K562 (cell line): Measurements from ENCODE around the gene PTCH2. TPM values are rescaled to one million over a fixed set of nuclear protein-coding genes. Genes with fewer than 3 reads are reported as not detected.

Experiments
- ARHGAP35 ChIP-seq: fragments of 450-650 bp; IDR thresholded peaks from 2 replicates; pipeline ENCODE4 v1.6.1; 2018; ENCODE audit not compliant: partially characterized antibody
- ARID3B ChIP-seq: fragments of 250-450 bp; sonication (Bioruptor Pico); IDR thresholded peaks from 2 replicates; pipeline ENCODE4 v1.4.0; 2020; ENCODE audit warnings: borderline replicate concordance
- CBX8 ChIP-seq: fragments of 200-600 bp; sonication (generic); IDR thresholded peaks from 2 replicates; pipeline ENCODE4 v1.6.1; 2012; ENCODE audit warnings: borderline replicate concordance, mixed run types, low read depth, mild to moderate bottlenecking, moderate library complexity, mixed read lengths, low read length, control low read depth, inconsistent platforms; ENCODE audit not compliant: poor library complexity, severe bottlenecking; ENCODE audit errors: extremely low read depth
- EWSR1 ChIP-seq: fragments of 450-650 bp; IDR thresholded peaks from 2 replicates; pipeline ENCODE4 v1.6.1; 2018; ENCODE audit warnings: borderline replicate concordance, mild to moderate bottlenecking, low read depth, moderate library complexity; ENCODE audit not compliant: partially characterized antibody
- EZH2 ChIP-seq: IDR thresholded peaks from 2 replicates; pipeline ENCODE4 v1.6.1; 2012; ENCODE audit warnings: low read depth, mild to moderate bottlenecking, inconsistent platforms, low read length, borderline replicate concordance
- FOXK1 ChIP-seq: sonication (generic); formaldehyde crosslinking; IDR thresholded peaks from 2 replicates; pipeline ENCODE4 v1.8.0; 2022; ENCODE audit warnings: missing genetic modification reagents, mild to moderate bottlenecking, borderline replicate concordance
- FOXK2 ChIP-seq, 2 experiments: fragments of 450-650 bp; IDR thresholded peaks in 1 of 2; conservative IDR thresholded peaks in 1 of 2; 2 replicates each; pipeline ENCODE4 v1.6.1; 2016; ENCODE audit warnings: low read depth in 2 of 2, mild to moderate bottlenecking in 1 of 2
- GTF2F1 ChIP-seq: IDR thresholded peaks from 2 replicates; pipeline ENCODE4 v1.6.1; 2011; ENCODE audit warnings: low read depth, low read length, improper control_type of control experiment
- NR1H2 ChIP-seq: sonication (generic); formaldehyde crosslinking; IDR thresholded peaks from 2 replicates; pipeline ENCODE4 v1.4.0; 2020; ENCODE audit warnings: mild to moderate bottlenecking, missing genetic modification reagents
- NR2C2 ChIP-seq, 2 experiments: fragments of 200-800 bp in 1 of 2; sonication (Bioruptor generic) in 1 of 2; sonication (generic) in 1 of 2; formaldehyde crosslinking in 1 of 2; IDR thresholded peaks; 2 replicates each; pipeline versions ENCODE4 v1.6.1 to v1.8.0; 2016 to 2022; ENCODE audit warnings: mild to moderate bottlenecking in 1 of 2, missing compliant biosample characterization in 1 of 2, missing genetic modification characterization in 1 of 2, missing genetic modification reagents in 1 of 2
- SIN3B ChIP-seq: fragments of 450-650 bp; IDR thresholded peaks from 2 replicates; pipeline ENCODE4 v1.6.1; 2017; ENCODE audit warnings: low read depth, mild to moderate bottlenecking, moderate library complexity
- TAF15 ChIP-seq: fragments of 200-400 bp; formaldehyde crosslinking; IDR thresholded peaks from 2 replicates; pipeline ENCODE4 v1.6.1; 2017; ENCODE audit warnings: mild to moderate bottlenecking, low read depth, low read length, moderate library complexity
- U2AF1 ChIP-seq: fragments of 200-400 bp; formaldehyde crosslinking; optimal IDR thresholded peaks from 2 replicates; pipeline ENCODE3; 2017; ENCODE audit warnings: mild to moderate bottlenecking, low read depth, low read length, moderate library complexity
- ZNF217 ChIP-seq: sonication (generic); formaldehyde crosslinking; IDR thresholded peaks from 2 replicates; pipeline ENCODE4 v1.8.0; 2022; ENCODE audit warnings: mild to moderate bottlenecking, missing genetic modification reagents
- ZNF324 ChIP-seq: fragments of 250-450 bp; sonication (Bioruptor Pico); IDR thresholded peaks from 2 replicates; pipeline ENCODE4 v1.4.0; 2020; ENCODE audit warnings: mild to moderate bottlenecking
- ZNF444 ChIP-seq: fragments of 250-450 bp; sonication (Bioruptor Pico); IDR thresholded peaks from 2 replicates; pipeline ENCODE4 v1.4.0; 2020; ENCODE audit warnings: mild to moderate bottlenecking, moderate library complexity
- ZNF507 ChIP-seq: conservative IDR thresholded peaks from 2 replicates; pipeline ENCODE4 v1.6.1; 2017; ENCODE audit warnings: missing genetic modification characterization, missing compliant biosample characterization
- ZNF589 ChIP-seq: fragments of 200-800 bp; sonication (Bioruptor generic); IDR thresholded peaks from 2 replicates; pipeline ENCODE4 v1.6.1; 2016; ENCODE audit warnings: low read depth, missing genetic modification characterization, missing compliant biosample characterization
- polyA plus RNA-seq, 8 experiments: library from polyadenylated mRNA; depleted of rRNA in 4 of 8; stranded (reverse) in 5 of 8; unstranded in 3 of 8; fragments of >200 nt; fragmentation: Nextera tagmentation in 2 of 8; fragmentation: Illumina TruSeq in 1 of 8; extraction: Ambion mirVana in 2 of 8; extraction: Trizol in 1 of 8; gene quantifications; 2 replicates each; pipeline versions ENCODE4 v1.2.1 to v1.2.3, GENCODE V29; 2011 to 2014; ENCODE audit warnings: inconsistent platforms in 1 of 8, missing spikeins in 1 of 8
- total RNA-seq, 7 experiments: library from RNA; depleted of rRNA in 6 of 7; stranded (reverse); fragments of >200 nt in 6 of 7; fragmentation: Illumina TruSeq in 2 of 7; extraction: Trizol in 2 of 7; gene quantifications; 2 replicates each; pipeline versions ENCODE4 v1.2.1 to v1.2.3, GENCODE V29; 2011 to 2021; ENCODE audit warnings: low replicate concordance in 1 of 7
- TF ChIP-seq, protein P1 (sequence below): sonication (generic); formaldehyde crosslinking; IDR thresholded peaks from 2 replicates; pipeline ENCODE4 v1.8.1; 2023; ENCODE audit warnings: mild to moderate bottlenecking, missing genetic modification reagents, moderate library complexity
- TF ChIP-seq, protein P2 (sequence below), 3 experiments: fragments of 200-800 bp in 1 of 3; sonication (Bioruptor generic) in 1 of 3; sonication (generic) in 1 of 3; formaldehyde crosslinking in 1 of 3; IDR thresholded peaks; 2 replicates each; pipeline versions ENCODE4 v1.6.1 to v1.8.0; 2016 to 2022; ENCODE audit warnings: mild to moderate bottlenecking in 2 of 3, missing compliant biosample characterization in 2 of 3, missing genetic modification characterization in 2 of 3, missing genetic modification reagents in 1 of 3

The PTCH2 gene
- total and polyA plus RNA-seq, 9 of the 15 experiments (the other 6 are each of a cell fraction or from before 2014, with no cell fraction given) = 0.15 to 27.3 (median 0.48) TPM; not detected in 1

- TF ChIP-seq, protein P1, sequence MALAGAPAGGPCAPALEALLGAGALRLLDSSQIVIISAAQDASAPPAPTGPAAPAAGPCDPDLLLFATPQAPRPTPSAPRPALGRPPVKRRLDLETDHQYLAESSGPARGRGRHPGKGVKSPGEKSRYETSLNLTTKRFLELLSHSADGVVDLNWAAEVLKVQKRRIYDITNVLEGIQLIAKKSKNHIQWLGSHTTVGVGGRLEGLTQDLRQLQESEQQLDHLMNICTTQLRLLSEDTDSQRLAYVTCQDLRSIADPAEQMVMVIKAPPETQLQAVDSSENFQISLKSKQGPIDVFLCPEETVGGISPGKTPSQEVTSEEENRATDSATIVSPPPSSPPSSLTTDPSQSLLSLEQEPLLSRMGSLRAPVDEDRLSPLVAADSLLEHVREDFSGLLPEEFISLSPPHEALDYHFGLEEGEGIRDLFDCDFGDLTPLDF (CRISPR knock-in tag) = no peak
- no peak for TF ChIP-seq NR2C2 (CRISPR knock-in tag; IDR thresholded peaks at IDR 0.05)
- no peak for TF ChIP-seq NR2C2 (tag; IDR thresholded peaks at IDR 0.05)
- no peak for TF ChIP-seq ZNF589 (CRISPR knock-in tag)
- TF ChIP-seq GTF2F1 = no peak
- no peak for TF ChIP-seq EZH2
- TF ChIP-seq ZNF507 (tag) = no peak
- TF ChIP-seq U2AF1 = no peak
- no peak for TF ChIP-seq EWSR1
- no peak for TF ChIP-seq FOXK1 (CRISPR knock-in tag)
- no peak for TF ChIP-seq ZNF324 (CRISPR knock-in tag)
- TF ChIP-seq ARHGAP35 = no peak
- TF ChIP-seq ZNF444 (CRISPR knock-in tag) = no peak
- TF ChIP-seq FOXK2 (conservative IDR thresholded peaks at IDR 0.05 in 1 of 2, IDR thresholded peaks at IDR 0.05 in 1 of 2; ENCODE audit: low read depth in 2 of 2) = no peak
- TF ChIP-seq TAF15 = no peak
- 0 out of 2 replicates have a peak, but pooled peaks have one; percentile 48 for TF ChIP-seq ARID3B (CRISPR knock-in tag)
- TF ChIP-seq SIN3B = no peak
- no peak for TF ChIP-seq NR1H2 (CRISPR knock-in tag)
- TF ChIP-seq ZNF217 = no peak
- TF ChIP-seq, protein P2, sequence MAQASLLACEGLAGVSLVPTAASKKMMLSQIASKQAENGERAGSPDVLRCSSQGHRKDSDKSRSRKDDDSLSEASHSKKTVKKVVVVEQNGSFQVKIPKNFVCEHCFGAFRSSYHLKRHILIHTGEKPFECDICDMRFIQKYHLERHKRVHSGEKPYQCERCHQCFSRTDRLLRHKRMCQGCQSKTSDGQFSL (CRISPR knock-in tag; IDR thresholded peaks at IDR 0.05) = no peak
- TF ChIP-seq, protein P2 (tag; IDR thresholded peaks at IDR 0.05) = no peak
- no peak for TF ChIP-seq CBX8
These were observed 7.0 kb downstream of the PTCH2 start (continued) for GRCh38 chr1:44835738-44836675.
